ENCODE measurements around the gene NME7. TPM values are rescaled to one million over a fixed set of nuclear protein-coding genes. Genes with fewer than 3 reads are reported as not detected.
"Not testable (repeated sequence)": the region's sequence is repeated elsewhere in the genome, so short reads cannot be mapped to it uniquely, and the experiment has no call there.

NME7 gene
- total RNA-seq (10 to 100 TPM; 13.3 to 23.5 TPM), polyA plus RNA-seq (10 to 100 TPM; 14.7 to 20.7 TPM)
- long read RNA-seq, donor 1, transcript NME7-203 (12 exons, 1,590 nt): minor isoform, 11 of 63 reads
- long read RNA-seq, donor 1, transcript NME7-201 (12 exons, 1,642 nt): major isoform, 38 of 63 reads
- long read RNA-seq, donor 1, partial matches to known transcripts: 2 of 63 reads
- long read RNA-seq, donor 1, other reads (novel, unspliced or antisense): 10 of 63 reads
- long read RNA-seq, donor 2, full-length matches to known transcripts: 4 of 8 reads
- long read RNA-seq, donor 2, partial matches to known transcripts: 1 of 8 reads
- long read RNA-seq, donor 2, other reads (novel, unspliced or antisense): 3 of 8 reads

GRCh38 chr1:169367686-169368405 is at the start of gene NME7, which contains the start of gene BLZF1:
NME7 (minus strand) TSS chr1:169367797; CDS start chr1:169367710, 87 bp downstream.
BLZF1 (plus strand) TSS chr1:169368195; CDS start chr1:169369523, 1,328 bp downstream.
- DNase-seq: peak; percentile 98 to 99
- H3K36me3 ChIP-seq (ENCODE audit: control insufficient read depth in 1 of 2, insufficient read depth in 2 of 2, low read length in 1 of 2): no peaks in the 10 kb centered on the region
- H3K9me3 ChIP-seq (ENCODE audit: control insufficient read depth, low read length): no peaks in the 10 kb centered on the region
- intact Hi-C loops (cut with DNase I): loop anchor here in 1 of 2 donors (5.0 kb wide), 1 partner anchor 119 kb away; the partner anchor contains the start of gene SLC19A2
- WGBS, 2 donors: 0% methylated on average over 37 of the region's 37 CpGs
- ATAC-seq (ENCODE audit: low FRiP score): peak; percentile 99
- H3K27me3 ChIP-seq (ENCODE audit: control insufficient read depth in 1 of 2, insufficient read depth in 2 of 2, low read length in 1 of 2): no peaks in the 10 kb centered on the region
- H3K4me3 ChIP-seq (ENCODE audit: low read length in 2 of 2): peak within 1 kb of the TSS; percentile 68 to 99
- peak within 1 kb of the TSS; percentile 7 to 79 for H3K27ac ChIP-seq (ENCODE audit: low read depth in 1 of 2, low read length in 2 of 2)
- peaks cover 0 to 14% of the 10 kb centered on the region in 2 donors for H3K4me1 ChIP-seq (ENCODE audit: control insufficient read depth in 1 of 2, insufficient read depth in 2 of 2, low read length in 2 of 2)

DNA sequence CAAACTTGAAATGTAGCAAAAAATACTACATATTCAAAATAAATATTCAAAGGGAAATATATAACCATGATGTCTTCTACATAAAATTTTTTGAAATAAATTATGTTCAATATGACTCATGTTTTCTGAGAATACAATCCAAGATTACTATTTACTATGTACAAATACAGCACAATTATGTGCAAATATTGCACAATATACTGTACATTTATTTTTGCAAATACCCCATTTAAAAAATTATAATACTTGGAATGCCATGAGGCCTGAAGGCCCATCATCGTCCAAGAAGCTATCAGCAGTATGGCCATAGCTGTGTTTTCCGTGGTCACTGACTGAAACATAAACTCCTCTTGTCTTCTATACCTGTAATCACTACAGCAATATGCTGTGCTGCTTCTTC is 47.4 kb upstream of the NME7 start:
- Histone ChIP-seq H3K4me3 (ENCODE audit: low read length in 2 of 2) (no peak overlapping the region), H3K4me1 (ENCODE audit: control insufficient read depth in 1 of 2, insufficient read depth in 2 of 2, low read length in 2 of 2) (no peaks in the 10 kb centered on the region), H3K36me3 (ENCODE audit: control insufficient read depth in 1 of 2, insufficient read depth in 2 of 2, low read length in 1 of 2) (no peaks in the 10 kb centered on the region), H3K27me3 (ENCODE audit: control insufficient read depth in 1 of 2, insufficient read depth in 2 of 2, low read length in 1 of 2) (no peaks in the 10 kb centered on the region), H3K27ac (ENCODE audit: low read depth in 1 of 2, low read length in 2 of 2) (no peak overlapping the region), H3K9me3 (ENCODE audit: control insufficient read depth, low read length) (no peaks in the 10 kb centered on the region)
- no peak for DNase-seq
- WGBS, 2 donors: 86 to 96% methylated on average over 2 of the region's 2 CpGs
- intact Hi-C loops (cut with DNase I): no loop called here
- ATAC-seq (ENCODE audit: low FRiP score): no peak

- H3K4me3 ChIP-seq (ENCODE audit: low read length in 2 of 2); ATAC-seq (ENCODE audit: low FRiP score); H3K27me3 ChIP-seq (ENCODE audit: control insufficient read depth in 1 of 2, insufficient read depth in 2 of 2, low read length in 1 of 2); H3K9me3 ChIP-seq (ENCODE audit: control insufficient read depth, low read length); H3K27ac ChIP-seq (ENCODE audit: low read depth in 1 of 2, low read length in 2 of 2); intact Hi-C loops (cut with DNase I); H3K36me3 ChIP-seq (ENCODE audit: control insufficient read depth in 1 of 2, insufficient read depth in 2 of 2, low read length in 1 of 2); DNase-seq; H3K4me1 ChIP-seq (ENCODE audit: control insufficient read depth in 1 of 2, insufficient read depth in 2 of 2, low read length in 2 of 2): not testable (repeated sequence)
- WGBS, 2 donors: 91 to 92% methylated on average over 5 of the region's 5 CpGs
Observed at GRCh38 chr1:169408340-169408739, 40.7 kb upstream of the NME7 start.

DNA sequence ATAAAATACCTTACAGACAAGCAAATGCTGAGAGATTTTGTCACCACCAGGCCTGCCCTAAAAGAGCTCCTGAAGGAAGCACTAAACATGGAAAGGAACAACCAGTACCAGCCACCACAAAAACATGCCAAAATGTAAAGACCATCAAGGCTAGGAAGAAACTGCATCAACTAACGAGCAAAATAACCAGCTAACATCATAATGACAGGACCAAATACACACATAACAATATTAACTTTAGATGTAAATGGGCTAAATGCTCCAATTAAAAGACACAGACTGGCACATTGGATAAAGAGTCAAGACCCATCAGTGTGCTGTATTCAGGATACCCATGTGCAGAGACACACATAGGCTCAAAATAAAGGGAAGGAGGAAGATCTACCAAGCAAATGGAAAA is 35.0 kb upstream of the NME7 start:
- H3K36me3 ChIP-seq (ENCODE audit: control insufficient read depth in 1 of 2, insufficient read depth in 2 of 2, low read length in 1 of 2); H3K4me1 ChIP-seq (ENCODE audit: control insufficient read depth in 1 of 2, insufficient read depth in 2 of 2, low read length in 2 of 2); H3K27ac ChIP-seq (ENCODE audit: low read depth in 1 of 2, low read length in 2 of 2); DNase-seq; H3K9me3 ChIP-seq (ENCODE audit: control insufficient read depth, low read length); ATAC-seq (ENCODE audit: low FRiP score); intact Hi-C loops (cut with DNase I); H3K27me3 ChIP-seq (ENCODE audit: control insufficient read depth in 1 of 2, insufficient read depth in 2 of 2, low read length in 1 of 2); H3K4me3 ChIP-seq (ENCODE audit: low read length in 2 of 2): not testable (repeated sequence)
- 78 to 94% methylated on average over 1 of the region's 1 CpG for WGBS, 2 donors

GRCh38 chr1:169395955-169396354 is 28.4 kb upstream of the NME7 start:
- Histone ChIP-seq H3K36me3 (ENCODE audit: control insufficient read depth in 1 of 2, insufficient read depth in 2 of 2, low read length in 1 of 2) (peaks cover 4 to 12% of the 10 kb centered on the region in 2 donors), H3K4me1 (ENCODE audit: control insufficient read depth in 1 of 2, insufficient read depth in 2 of 2, low read length in 2 of 2) (no peaks in the 10 kb centered on the region), H3K27me3 (ENCODE audit: control insufficient read depth in 1 of 2, insufficient read depth in 2 of 2, low read length in 1 of 2) (no peaks in the 10 kb centered on the region), H3K9me3 (ENCODE audit: control insufficient read depth, low read length) (no peaks in the 10 kb centered on the region), H3K27ac (ENCODE audit: low read depth in 1 of 2, low read length in 2 of 2) (no peak overlapping the region), H3K4me3 (ENCODE audit: low read length in 2 of 2) (no peak overlapping the region)
- intact Hi-C loops (cut with DNase I): no loop called here
- DNase-seq (no peak), ATAC-seq (ENCODE audit: low FRiP score) (no peak)
- WGBS, 2 donors: 96 to 97% methylated on average over 3 of the region's 3 CpGs

DNA sequence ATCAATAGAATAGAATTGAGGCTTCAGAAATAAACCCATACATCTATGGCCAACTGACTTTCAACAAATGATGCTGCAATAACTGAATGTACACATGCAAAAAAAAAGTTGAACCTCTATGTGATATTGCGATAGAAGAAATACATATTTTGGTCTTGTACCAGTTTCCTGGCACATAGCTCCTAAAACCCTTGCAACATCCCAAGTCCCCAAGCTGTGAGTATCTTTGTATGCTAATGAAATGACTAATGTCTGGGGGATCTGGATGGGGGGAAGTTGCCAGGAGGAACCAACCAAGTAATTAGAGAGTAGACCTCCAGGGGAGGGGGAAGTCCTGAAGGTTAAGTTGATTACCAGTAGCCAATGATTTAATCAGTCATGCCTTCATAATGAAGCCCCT is 24.8 kb upstream of the NME7 start:
- Histone ChIP-seq H3K4me3 (ENCODE audit: low read length in 2 of 2) (no peak overlapping the region), H3K4me1 (ENCODE audit: control insufficient read depth in 1 of 2, insufficient read depth in 2 of 2, low read length in 2 of 2) (no peaks in the 10 kb centered on the region), H3K36me3 (ENCODE audit: control insufficient read depth in 1 of 2, insufficient read depth in 2 of 2, low read length in 1 of 2) (peaks cover 4 to 12% of the 10 kb centered on the region in 2 donors), H3K27ac (ENCODE audit: low read depth in 1 of 2, low read length in 2 of 2) (no peak overlapping the region), H3K9me3 (ENCODE audit: control insufficient read depth, low read length) (no peaks in the 10 kb centered on the region), H3K27me3 (ENCODE audit: control insufficient read depth in 1 of 2, insufficient read depth in 2 of 2, low read length in 1 of 2) (no peaks in the 10 kb centered on the region)
- ATAC-seq (ENCODE audit: low FRiP score): no peak
- WGBS, 2 donors: 96 to 97% methylated on average over 1 of the region's 1 CpG
- no peak for DNase-seq
- intact Hi-C loops (cut with DNase I): no loop called here

DNA sequence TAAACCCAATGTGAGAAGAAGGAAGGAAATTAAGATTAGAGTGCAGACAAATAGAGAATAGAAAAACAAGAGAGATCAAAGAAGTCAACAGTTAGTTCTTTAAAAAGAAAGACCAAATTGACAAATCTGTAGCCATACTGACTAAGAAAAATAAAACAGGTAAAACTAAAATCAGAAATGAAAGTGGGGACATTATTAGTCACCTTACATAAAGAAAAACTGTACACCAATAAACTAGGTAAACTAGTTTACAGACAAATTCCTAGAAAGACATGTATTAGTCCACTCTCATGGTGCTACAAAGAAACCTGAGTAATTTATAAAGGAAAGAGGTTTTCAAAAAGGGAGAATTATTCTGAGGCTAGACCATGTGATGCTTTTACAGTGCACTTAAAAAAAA is 22.7 kb upstream of the NME7 start:
- intact Hi-C loops (cut with DNase I): no loop called here
- DNase-seq: no peak
- Histone ChIP-seq H3K27me3 (ENCODE audit: control insufficient read depth in 1 of 2, insufficient read depth in 2 of 2, low read length in 1 of 2) (no peaks in the 10 kb centered on the region), H3K9me3 (ENCODE audit: control insufficient read depth, low read length) (no peaks in the 10 kb centered on the region), H3K4me1 (ENCODE audit: control insufficient read depth in 1 of 2, insufficient read depth in 2 of 2, low read length in 2 of 2) (no peaks in the 10 kb centered on the region), H3K27ac (ENCODE audit: low read depth in 1 of 2, low read length in 2 of 2) (no peak overlapping the region), H3K36me3 (ENCODE audit: control insufficient read depth in 1 of 2, insufficient read depth in 2 of 2, low read length in 1 of 2) (peaks cover 4 to 13% of the 10 kb centered on the region in 2 donors), H3K4me3 (ENCODE audit: low read length in 2 of 2) (no peak overlapping the region)
- ATAC-seq (ENCODE audit: low FRiP score): no peak

- H3K27ac ChIP-seq (ENCODE audit: low read depth in 1 of 2, low read length in 2 of 2): no peak overlapping the region
- H3K4me1 ChIP-seq (ENCODE audit: control insufficient read depth in 1 of 2, insufficient read depth in 2 of 2, low read length in 2 of 2): no peaks in the 10 kb centered on the region
- ATAC-seq (ENCODE audit: low FRiP score) (no peak), DNase-seq (no peak)
- intact Hi-C loops (cut with DNase I): no loop called here
- peaks cover 5 to 11% of the 10 kb centered on the region in 2 donors for H3K36me3 ChIP-seq (ENCODE audit: control insufficient read depth in 1 of 2, insufficient read depth in 2 of 2, low read length in 1 of 2)
- H3K27me3 ChIP-seq (ENCODE audit: control insufficient read depth in 1 of 2, insufficient read depth in 2 of 2, low read length in 1 of 2): no peaks in the 10 kb centered on the region
- no peaks in the 10 kb centered on the region for H3K9me3 ChIP-seq (ENCODE audit: control insufficient read depth, low read length)
- H3K4me3 ChIP-seq (ENCODE audit: low read length in 2 of 2): no peak overlapping the region
Observed at GRCh38 chr1:169387399-169387798, 19.8 kb upstream of the NME7 start.

DNA sequence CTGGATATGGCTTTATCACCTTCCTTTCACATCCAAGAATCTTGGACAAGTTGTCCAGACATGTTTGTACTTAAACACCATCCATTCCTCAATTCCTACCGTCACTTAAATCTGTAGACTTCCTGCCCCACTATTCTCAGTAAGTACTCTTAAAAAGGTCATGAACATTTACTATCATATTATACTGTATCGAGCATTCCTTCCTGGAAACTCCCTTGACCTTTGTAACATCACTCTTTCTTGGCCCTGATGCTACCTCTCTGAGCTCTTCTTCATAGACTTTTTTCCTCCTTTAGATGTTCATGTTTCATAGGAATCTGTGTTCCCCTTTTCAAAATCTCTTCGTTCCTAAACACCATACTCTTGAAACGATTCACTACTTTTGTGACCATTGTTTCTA is 15.9 kb upstream of the NME7 start:
- H3K4me3 ChIP-seq (ENCODE audit: low read length in 2 of 2): no peak overlapping the region
- no peaks in the 10 kb centered on the region for H3K27me3 ChIP-seq (ENCODE audit: control insufficient read depth in 1 of 2, insufficient read depth in 2 of 2, low read length in 1 of 2)
- no peak overlapping the region for H3K27ac ChIP-seq (ENCODE audit: low read depth in 1 of 2, low read length in 2 of 2)
- ATAC-seq (ENCODE audit: low FRiP score): no peak
- no peaks in the 10 kb centered on the region for H3K9me3 ChIP-seq (ENCODE audit: control insufficient read depth, low read length)
- H3K4me1 ChIP-seq (ENCODE audit: control insufficient read depth in 1 of 2, insufficient read depth in 2 of 2, low read length in 2 of 2): no peaks in the 10 kb centered on the region
- intact Hi-C loops (cut with DNase I): no loop called here
- WGBS, 2 donors: 75 to 83% methylated on average over 4 of the region's 4 CpGs
- DNase-seq: no peak
- H3K36me3 ChIP-seq (ENCODE audit: control insufficient read depth in 1 of 2, insufficient read depth in 2 of 2, low read length in 1 of 2): peaks cover 3 to 4% of the 10 kb centered on the region in 2 donors

Measured in aorta (tissue), 5 donors.